ENCODE data around the gene CPNE5.

- TF ChIP-seq SP1 (IDR thresholded peaks at IDR 0.05) (no peak), L3MBTL2 (conservative IDR thresholded peaks at IDR 0.05) (no peak), CTBP1 (IDR thresholded peaks at IDR 0.05; ENCODE audit: borderline replicate concordance) (no peak), ELF4 (IDR thresholded peaks at IDR 0.05) (no peak), HDGF (IDR thresholded peaks at IDR 0.05; ENCODE audit: borderline replicate concordance) (no peak), BHLHE40 (IDR thresholded peaks at IDR 0.05; ENCODE audit: borderline replicate concordance) (no peak), SUZ12 (IDR thresholded peaks at IDR 0.05) (no peak), FOXA1 (IDR thresholded peaks at IDR 0.05) (no peak), FOXM1 (IDR thresholded peaks at IDR 0.05; ENCODE audit: borderline replicate concordance) (no peak), NFRKB (IDR thresholded peaks at IDR 0.05) (no peak), TARDBP (IDR thresholded peaks at IDR 0.05) (no peak)
- TF ChIP-seq, protein P1, sequence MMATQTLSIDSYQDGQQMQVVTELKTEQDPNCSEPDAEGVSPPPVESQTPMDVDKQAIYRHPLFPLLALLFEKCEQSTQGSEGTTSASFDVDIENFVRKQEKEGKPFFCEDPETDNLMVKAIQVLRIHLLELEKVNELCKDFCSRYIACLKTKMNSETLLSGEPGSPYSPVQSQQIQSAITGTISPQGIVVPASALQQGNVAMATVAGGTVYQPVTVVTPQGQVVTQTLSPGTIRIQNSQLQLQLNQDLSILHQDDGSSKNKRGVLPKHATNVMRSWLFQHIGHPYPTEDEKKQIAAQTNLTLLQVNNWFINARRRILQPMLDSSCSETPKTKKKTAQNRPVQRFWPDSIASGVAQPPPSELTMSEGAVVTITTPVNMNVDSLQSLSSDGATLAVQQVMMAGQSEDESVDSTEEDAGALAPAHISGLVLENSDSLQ (IDR thresholded peaks at IDR 0.05), result no peak
These were observed 1.5 kb upstream of the CPNE5 start for GRCh38 chr6:36840432-36841403.
